Karpas-422 (cell line): ENCODE results near the gene IKBKG. TPM values are rescaled to one million over a fixed set of nuclear protein-coding genes. Genes with fewer than 3 reads are reported as not detected.
A peak's percentile ranks its signal among the peaks of the same experiment; 100 is the strongest.
"Not testable (repeated sequence)": the region's sequence is repeated elsewhere in the genome, so short reads cannot be mapped to it uniquely, and the experiment has no call there.

Experiments
- DNase-seq: peaks from one replicate; pipeline ENCODE4 v3.0.0-alpha.2; 2015
- H2AFZ ChIP-seq: fragments of 200-600 bp; sonication (generic); 2 replicates; pipeline ENCODE4 v1.6.1; 2014; ENCODE audit warnings: antibody characterized with exemption, low read length, mixed read lengths
- H3K27ac ChIP-seq: fragments of 200-600 bp; sonication (generic); 2 replicates; pipeline ENCODE4 v1.5.1; 2014; ENCODE audit warnings: mild to moderate bottlenecking, low read length, moderate library complexity
- H3K27me3 ChIP-seq: fragments of 200-600 bp; sonication (generic); 2 replicates; pipeline ENCODE4 v1.6.1; 2014; ENCODE audit warnings: low read length, mixed read lengths
- H3K36me3 ChIP-seq: fragments of 200-600 bp; sonication (generic); 2 replicates; pipeline ENCODE4 v1.6.1; 2014; ENCODE audit warnings: low read length, mixed read lengths; ENCODE audit not compliant: insufficient read depth
- H3K4me1 ChIP-seq: fragments of 200-600 bp; sonication (generic); 2 replicates; pipeline ENCODE4 v1.6.1; 2014; ENCODE audit warnings: mild to moderate bottlenecking, low read length, mixed read lengths
- H3K4me2 ChIP-seq: fragments of 200-600 bp; sonication (generic); 2 replicates; pipeline ENCODE4 v1.6.1; 2014; ENCODE audit warnings: low read length, low read depth, mild to moderate bottlenecking; ENCODE audit not compliant: poor library complexity, severe bottlenecking
- H3K4me3 ChIP-seq: fragments of 200-600 bp; sonication (generic); 2 replicates; pipeline ENCODE4 v1.5.1; 2014; ENCODE audit warnings: mild to moderate bottlenecking, antibody characterized with exemption, low read length, mixed read lengths
- H3K79me2 ChIP-seq: fragments of 200-600 bp; sonication (generic); 2 replicates; pipeline ENCODE4 v1.6.1; 2014; ENCODE audit warnings: mild to moderate bottlenecking, low read length, mixed read lengths
- H3K9ac ChIP-seq: fragments of 200-600 bp; sonication (generic); 2 replicates; pipeline ENCODE4 v1.6.0; 2014; ENCODE audit warnings: low read length
- H3K9me2 ChIP-seq: fragments of 200-600 bp; sonication (generic), shearing (Covaris generic); replicated peaks from 2 replicates; pipeline ENCODE4 v1.6.0; 2014; ENCODE audit warnings: mild to moderate bottlenecking, low read length, moderate library complexity; ENCODE audit not compliant: insufficient read depth
- H3K9me3 ChIP-seq: fragments of 300-700, 200-600 bp; sonication (generic); 2 replicates; pipeline ENCODE4 v1.6.1; 2014; ENCODE audit warnings: low read length, mixed read lengths
- H4K20me1 ChIP-seq: fragments of 200-600 bp; sonication (generic); 2 replicates; pipeline ENCODE4 v1.6.1; 2014; ENCODE audit warnings: mild to moderate bottlenecking, antibody characterized with exemption, low read length, low read depth; ENCODE audit not compliant: insufficient read depth
- total RNA-seq: library from RNA; depleted of rRNA; stranded (reverse); fragments of >200 nt; shearing (Covaris generic); gene quantifications from 2 replicates; pipeline ENCODE4 v1.2.3, GENCODE V29; 2014; ENCODE audit warnings: low replicate concordance

IKBKG gene
- total RNA-seq, 1 experiment from 2014 or later: 8.1 TPM

- Histone ChIP-seq H3K9ac (no peak overlapping the region), H3K4me1 (peaks cover 15% of the 10 kb centered on the region), H3K9me2 (no peaks in the 10 kb centered on the region), H3K27me3 (no peaks in the 10 kb centered on the region), H3K4me2 (no peak overlapping the region), H3K4me3 (no peak overlapping the region), H4K20me1 (no peaks in the 10 kb centered on the region), H2AFZ (no peak overlapping the region), H3K27ac (no peak overlapping the region), H3K79me2 (peaks cover 15% of the 10 kb centered on the region), H3K9me3 (no peaks in the 10 kb centered on the region), H3K36me3 (no peaks in the 10 kb centered on the region; the same call in 1 of the 2 replicates)
- DNase-seq: no peak
Observed at GRCh38 chrX:154542723-154543424, 4.5 kb upstream of the IKBKG start.

GRCh38 chrX:154545673-154546274 is 1.6 kb upstream of the IKBKG start:
- no peak overlapping the region for H3K27ac ChIP-seq
- H3K79me2 ChIP-seq: peaks cover 41% of the 10 kb centered on the region
- peak overlapping the region; percentile 79 for H3K9ac ChIP-seq
- H3K4me1 ChIP-seq: peaks cover 24% of the 10 kb centered on the region
- H4K20me1 ChIP-seq: no peaks in the 10 kb centered on the region
- H3K27me3 ChIP-seq: no peaks in the 10 kb centered on the region
- peak overlapping the region; percentile 66 for H3K4me2 ChIP-seq
- H3K9me2 ChIP-seq: no peaks in the 10 kb centered on the region
- H3K4me3 ChIP-seq: peak overlapping the region; percentile 78
- H3K9me3 ChIP-seq: no peaks in the 10 kb centered on the region
- H3K36me3 ChIP-seq: no peaks in the 10 kb centered on the region; the same call in 1 of the 2 replicates
- no peak for DNase-seq
- H2AFZ ChIP-seq: no peak overlapping the region

- peaks cover 24% of the 10 kb centered on the region for H3K4me1 ChIP-seq
- H3K27me3 ChIP-seq: no peaks in the 10 kb centered on the region
- H2AFZ ChIP-seq: no peak within 1 kb of the TSS
- H3K79me2 ChIP-seq: peaks cover 41% of the 10 kb centered on the region
- no peaks in the 10 kb centered on the region for H3K9me3 ChIP-seq
- peak within 1 kb of the TSS; percentile 78 for H3K4me3 ChIP-seq
- no peaks in the 10 kb centered on the region for H3K9me2 ChIP-seq
- H3K36me3 ChIP-seq: no peaks in the 10 kb centered on the region; the same call in 1 of the 2 replicates
- peak within 1 kb of the TSS; percentile 79 for H3K9ac ChIP-seq
- peak within 1 kb of the TSS; percentile 91 for H3K27ac ChIP-seq
- H3K4me2 ChIP-seq: peak within 1 kb of the TSS; percentile 66
- peak; percentile 91 for DNase-seq
- H4K20me1 ChIP-seq: no peaks in the 10 kb centered on the region
Observed at GRCh38 chrX:154546354-154547244, 821 bp upstream of the IKBKG start, which contains the start of gene G6PD. TSS of gene G6PD (minus strand) at chrX:154546846. CDS start at chrX:154546155, 691 bp downstream.

- Histone ChIP-seq H3K4me1 (peaks cover 24% of the 10 kb centered on the region), H2AFZ (no peak overlapping the region), H3K4me3 (peak overlapping the region; percentile 78), H3K9me2 (no peaks in the 10 kb centered on the region), H3K4me2 (peak overlapping the region; percentile 66), H3K27me3 (no peaks in the 10 kb centered on the region), H3K9ac (peak overlapping the region; percentile 79), H4K20me1 (no peaks in the 10 kb centered on the region), H3K9me3 (no peaks in the 10 kb centered on the region), H3K36me3 (no peaks in the 10 kb centered on the region; the same call in 1 of the 2 replicates), H3K79me2 (peaks cover 41% of the 10 kb centered on the region), H3K27ac (peak overlapping the region; percentile 91)
- DNase-seq: no peak
Observed at GRCh38 chrX:154548028-154548316, 552 bp downstream of the IKBKG start.

- Histone ChIP-seq H3K4me3 (no peak overlapping the region), H3K4me1 (peaks cover 21% of the 10 kb centered on the region), H3K27ac (no peak overlapping the region), H3K9ac (no peak overlapping the region), H3K9me2 (no peaks in the 10 kb centered on the region), H3K9me3 (no peaks in the 10 kb centered on the region), H2AFZ (no peak overlapping the region), H4K20me1 (no peaks in the 10 kb centered on the region), H3K4me2 (no peak overlapping the region), H3K27me3 (no peaks in the 10 kb centered on the region), H3K79me2 (peaks cover 41% of the 10 kb centered on the region), H3K36me3 (no peaks in the 10 kb centered on the region; the same call in 1 of the 2 replicates)
- no peak for DNase-seq
Observed at GRCh38 chrX:154549766-154550165, 2.3 kb downstream of the IKBKG start.

GRCh38 chrX:154552112-154552806 is 4.8 kb downstream of the IKBKG start:
- not testable (repeated sequence) for H3K27me3 ChIP-seq, H3K9me2 ChIP-seq, H3K9ac ChIP-seq, H3K4me2 ChIP-seq, H4K20me1 ChIP-seq, H3K27ac ChIP-seq, H3K4me3 ChIP-seq, H3K36me3 ChIP-seq, H2AFZ ChIP-seq, H3K9me3 ChIP-seq, DNase-seq, H3K4me1 ChIP-seq
- H3K79me2 ChIP-seq: peaks cover 31% of the 10 kb centered on the region

- H3K4me2 ChIP-seq, DNase-seq, H3K9ac ChIP-seq, H2AFZ ChIP-seq, H3K4me3 ChIP-seq, H3K27ac ChIP-seq, H3K4me1 ChIP-seq, H3K9me2 ChIP-seq, H3K79me2 ChIP-seq, H4K20me1 ChIP-seq, H3K9me3 ChIP-seq, H3K27me3 ChIP-seq, H3K36me3 ChIP-seq: not testable (repeated sequence)
Observed at GRCh38 chrX:154558060-154558690, 10.8 kb downstream of the IKBKG start.
